ENCODE results near the gene TSC22D2. TPM values are rescaled to one million over a fixed set of nuclear protein-coding genes. Genes with fewer than 3 reads are reported as not detected.

Gene TSC22D2
- total RNA-seq, 1 donor from 2014 or later: 18.1 TPM

DNA sequence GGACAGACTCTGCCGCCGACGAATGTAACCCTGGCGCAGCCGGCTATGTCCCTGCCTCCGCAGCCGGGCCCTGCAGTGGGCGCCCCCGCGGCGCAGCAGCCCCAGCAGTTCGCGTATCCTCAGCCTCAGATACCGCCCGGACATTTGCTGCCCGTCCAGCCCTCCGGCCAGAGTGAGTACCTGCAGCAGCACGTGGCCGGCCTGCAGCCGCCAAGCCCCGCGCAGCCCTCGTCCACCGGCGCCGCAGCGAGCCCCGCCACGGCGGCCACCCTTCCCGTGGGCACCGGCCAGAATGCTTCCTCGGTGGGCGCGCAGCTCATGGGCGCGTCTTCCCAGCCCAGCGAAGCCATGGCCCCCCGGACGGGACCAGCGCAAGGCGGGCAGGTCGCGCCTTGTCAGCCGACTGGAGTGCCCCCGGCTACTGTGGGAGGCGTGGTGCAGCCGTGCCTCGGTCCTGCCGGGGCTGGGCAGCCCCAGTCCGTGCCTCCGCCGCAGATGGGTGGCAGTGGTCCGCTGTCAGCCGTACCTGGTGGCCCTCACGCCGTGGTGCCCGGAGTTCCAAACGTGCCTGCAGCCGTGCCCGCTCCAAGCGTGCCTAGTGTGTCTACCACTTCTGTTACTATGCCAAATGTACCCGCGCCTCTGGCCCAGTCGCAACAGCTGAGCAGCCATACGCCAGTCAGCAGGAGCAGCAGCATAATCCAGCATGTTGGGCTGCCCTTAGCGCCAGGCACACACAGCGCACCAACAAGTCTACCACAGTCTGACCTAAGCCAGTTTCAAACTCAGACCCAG is 2.4 kb downstream of the TSC22D2 start:
- intact Hi-C loops (cut with micrococcal nuclease): loop anchor here (2.0 to 10.0 kb wide), 4 partner anchors 38 to 792 kb away; partner anchors contain the start of gene GPR171

DNA sequence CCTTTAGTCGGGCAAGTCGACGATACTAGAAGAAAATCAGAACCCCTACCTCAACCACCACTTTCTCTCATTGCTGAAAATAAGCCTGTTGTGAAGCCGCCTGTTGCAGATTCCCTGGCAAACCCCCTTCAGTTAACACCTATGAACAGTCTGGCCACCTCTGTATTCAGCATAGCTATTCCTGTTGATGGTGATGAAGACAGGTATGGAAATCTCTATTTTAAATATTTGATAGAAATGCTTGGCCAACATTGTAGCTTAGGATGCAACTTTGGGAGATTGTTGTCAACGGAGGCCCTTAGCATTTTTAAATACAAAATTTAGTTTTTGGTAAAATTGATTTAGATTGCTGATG is 3.0 kb downstream of the TSC22D2 start:
- intact Hi-C loops (cut with micrococcal nuclease): loop anchor here (2.0 to 10.0 kb wide), 4 partner anchors 39 to 792 kb away; partner anchors contain the start of gene GPR171

DNA sequence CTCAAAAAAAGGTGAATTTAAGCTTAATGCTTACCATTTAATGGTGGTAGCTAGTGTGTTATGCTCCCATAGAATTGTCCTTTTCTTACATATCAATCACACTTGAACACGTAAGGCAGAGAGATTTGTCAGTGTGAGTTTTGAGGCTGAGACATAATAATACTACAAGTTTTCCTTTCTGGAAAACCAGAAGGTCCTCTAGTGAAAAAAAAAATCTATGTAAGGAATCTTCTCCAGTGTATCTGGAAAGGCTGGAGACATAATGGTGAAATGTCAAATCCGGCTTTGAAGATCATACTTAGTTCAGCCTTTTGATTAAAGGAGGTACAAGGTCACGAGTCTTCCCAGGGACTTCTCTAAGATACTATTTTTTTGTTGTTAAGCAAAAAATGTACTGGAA is 3.4 kb downstream of the TSC22D2 start:
- intact Hi-C loops (cut with micrococcal nuclease): loop anchor here (2.0 to 10.0 kb wide), 4 partner anchors 39 to 791 kb away; partner anchors contain the start of gene GPR171

DNA sequence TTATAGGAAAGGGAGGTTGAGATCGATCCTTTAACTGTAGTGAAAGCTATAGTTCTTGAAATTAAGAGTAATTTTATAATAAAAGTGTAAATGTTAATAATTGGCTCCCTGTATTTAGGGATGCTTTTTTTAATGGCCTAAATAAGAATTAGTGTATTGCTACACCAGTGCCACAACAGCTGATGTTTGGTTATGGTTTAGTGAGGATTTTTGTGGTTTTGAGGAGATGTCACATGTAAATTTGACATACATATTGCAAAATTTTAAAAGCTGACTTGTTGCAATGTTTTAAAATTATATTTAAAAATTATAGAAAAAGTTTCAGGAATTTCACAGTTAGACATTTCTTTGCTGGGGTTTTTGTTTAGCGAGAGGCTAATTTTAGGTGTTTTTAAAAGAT is 3.9 kb downstream of the TSC22D2 start:
- intact Hi-C loops (cut with micrococcal nuclease): loop anchor here (1.0 to 10.0 kb wide), 6 partner anchors 15 to 791 kb away; partner anchors contain the start of gene GPR171

DNA sequence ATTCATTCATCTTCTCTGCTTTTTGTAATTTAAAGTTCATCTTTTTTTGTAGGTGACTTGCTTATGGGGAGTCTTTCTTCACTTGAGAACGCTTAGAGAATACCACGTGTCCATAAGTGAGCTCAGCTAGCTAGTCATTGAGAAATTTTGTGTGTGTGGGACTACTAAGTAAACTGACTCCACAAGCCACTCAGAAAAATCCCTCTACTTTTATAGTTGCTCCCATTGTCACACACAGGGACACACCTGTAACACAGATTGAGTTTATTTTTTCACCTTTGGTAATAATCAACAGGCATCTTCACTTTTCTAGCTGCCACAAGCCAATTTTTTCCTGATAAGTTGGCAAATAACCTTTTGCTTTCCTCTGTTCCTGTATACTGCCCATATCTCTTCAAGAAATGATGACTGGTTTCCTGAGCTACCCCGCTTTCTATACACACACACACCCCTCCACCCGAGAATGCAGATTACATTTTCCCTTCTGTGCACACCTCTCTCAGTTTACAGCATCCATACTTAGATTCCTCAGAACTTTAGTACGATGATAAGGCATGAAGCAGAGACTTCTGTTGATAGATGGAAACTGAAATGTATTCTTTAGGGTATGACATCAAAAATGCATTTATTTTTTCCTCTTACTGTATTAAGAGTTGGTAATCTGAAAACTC is 4.6 kb downstream of the TSC22D2 start:
- intact Hi-C loops (cut with micrococcal nuclease): loop anchor here (1.0 to 10.0 kb wide), 5 partner anchors 14 to 452 kb away; no protein-coding TSS in a partner anchor

DNA sequence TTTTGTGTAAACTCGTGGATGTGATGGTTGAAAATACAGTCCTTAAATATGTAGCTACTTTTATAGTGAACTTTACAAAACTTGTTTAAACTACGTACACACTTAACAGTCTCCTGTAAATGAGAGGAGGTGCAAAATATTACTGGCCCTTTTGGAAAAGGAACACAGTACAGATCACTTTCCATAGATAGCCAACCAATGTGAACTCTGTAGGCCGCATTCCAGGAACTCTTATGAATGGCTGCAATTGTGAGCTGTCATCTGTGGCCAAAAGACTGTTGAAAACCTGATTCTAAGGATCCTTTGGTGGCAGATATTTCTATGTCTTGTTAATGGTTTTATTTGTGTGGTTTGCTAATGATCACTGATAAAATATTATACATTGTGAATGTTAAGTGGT is 6.2 kb downstream of the TSC22D2 start:
- intact Hi-C loops (cut with micrococcal nuclease): loop anchor here (5.0 to 10.0 kb wide), 3 partner anchors 42 to 451 kb away; no protein-coding TSS in a partner anchor

DNA sequence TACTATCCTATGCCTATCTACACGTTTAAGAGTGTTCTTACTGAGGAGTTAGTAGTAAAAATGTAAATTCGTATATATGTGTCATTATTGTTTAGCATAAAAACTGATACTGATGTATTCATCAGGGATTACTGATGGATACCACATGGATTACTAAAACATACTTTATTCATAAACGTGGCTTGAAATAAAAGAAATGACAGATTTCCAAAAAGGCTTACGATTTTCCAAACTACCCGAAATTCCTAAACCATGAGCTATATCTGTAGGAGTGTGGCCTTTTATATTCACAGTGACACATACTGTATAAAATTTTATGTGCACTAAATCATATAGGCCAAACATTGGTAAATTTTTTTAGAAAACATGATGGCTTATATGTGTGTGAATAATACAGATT is 6.9 kb downstream of the TSC22D2 start:
- intact Hi-C loops (cut with micrococcal nuclease): loop anchor here (5.0 to 10.0 kb wide), 3 partner anchors 43 to 450 kb away; no protein-coding TSS in a partner anchor

DNA sequence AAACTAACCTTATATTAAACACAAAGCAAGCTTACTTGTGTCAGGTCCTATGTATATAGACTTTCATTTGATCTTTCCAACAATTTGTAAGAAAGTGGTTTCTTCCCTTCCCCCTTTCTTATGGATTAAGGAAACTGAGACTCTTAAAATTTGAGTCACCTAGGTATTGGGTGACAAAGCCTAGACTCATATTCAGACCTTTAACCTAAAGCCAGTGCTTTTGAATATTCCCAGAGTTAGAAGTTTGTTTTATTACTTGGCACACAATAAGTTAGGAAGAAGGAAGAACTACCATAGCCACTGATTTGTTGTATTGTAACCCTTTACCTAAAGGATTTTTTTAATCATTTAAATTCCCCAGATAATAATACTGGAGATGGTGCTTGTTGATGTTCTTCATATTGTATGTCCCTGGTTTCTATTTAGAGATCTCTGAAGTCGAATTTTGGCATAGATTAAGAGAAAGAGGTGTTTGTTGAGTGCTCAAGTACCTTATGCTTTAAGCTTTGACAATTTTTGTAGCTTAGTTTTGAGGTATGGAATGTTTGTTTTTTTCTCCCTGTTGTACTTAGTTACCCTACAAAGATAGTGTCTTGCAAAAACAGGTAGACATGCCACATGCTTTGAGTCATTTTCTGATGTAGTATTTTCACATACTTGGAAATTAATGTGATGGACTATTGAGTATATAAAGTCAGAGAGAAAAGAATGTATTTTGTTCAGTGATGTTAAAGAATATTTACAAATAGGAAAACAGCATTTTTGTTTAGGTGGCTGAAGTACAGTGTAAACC is 11.2 kb downstream of the TSC22D2 start:
- intact Hi-C loops (cut with micrococcal nuclease): loop anchor here (10.0 kb wide), 1 partner anchor 446 kb away; no protein-coding TSS in a partner anchor

DNA sequence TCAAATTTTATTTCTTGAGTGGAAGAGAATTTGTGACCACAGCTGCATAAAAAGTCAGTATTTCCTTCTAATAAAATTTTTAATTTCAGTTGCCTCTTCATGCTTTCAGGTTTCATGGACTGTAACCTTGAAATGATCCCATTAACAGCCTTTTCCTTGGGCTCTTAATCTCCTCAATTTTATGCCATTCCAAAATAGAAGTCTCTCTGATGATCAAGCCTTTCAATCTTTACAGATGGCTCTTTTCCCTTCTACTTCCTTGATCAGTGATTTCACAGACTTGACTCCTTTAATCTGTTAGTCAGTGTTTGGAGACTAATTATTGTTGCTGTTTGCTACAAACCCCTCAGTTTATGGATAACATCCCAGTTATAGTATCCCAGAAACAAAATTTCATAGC is 11.9 kb downstream of the TSC22D2 start:
- intact Hi-C loops (cut with micrococcal nuclease): loop anchor here (10.0 kb wide), 1 partner anchor 445 kb away; no protein-coding TSS in a partner anchor

DNA sequence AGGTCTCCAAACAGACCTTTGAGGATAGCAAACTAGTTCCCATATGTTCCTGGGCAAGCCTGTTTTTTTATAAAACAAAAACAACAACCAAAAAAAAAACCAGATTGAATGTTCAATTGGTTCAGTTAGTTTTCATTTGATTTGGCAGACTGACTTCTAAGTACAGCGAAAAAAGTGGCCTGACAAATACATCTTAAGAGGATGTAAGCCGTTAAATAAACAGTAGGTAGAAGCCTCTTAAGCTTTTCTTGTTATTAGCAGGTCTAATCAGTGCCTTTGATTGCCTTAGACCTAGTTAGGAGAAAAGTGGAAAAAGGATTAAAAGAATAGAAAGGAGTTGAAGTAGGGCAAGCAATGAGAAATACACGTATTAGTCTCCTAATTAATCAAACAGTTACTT is 13.2 kb downstream of the TSC22D2 start:
- intact Hi-C loops (cut with micrococcal nuclease): no loop called here

DNA sequence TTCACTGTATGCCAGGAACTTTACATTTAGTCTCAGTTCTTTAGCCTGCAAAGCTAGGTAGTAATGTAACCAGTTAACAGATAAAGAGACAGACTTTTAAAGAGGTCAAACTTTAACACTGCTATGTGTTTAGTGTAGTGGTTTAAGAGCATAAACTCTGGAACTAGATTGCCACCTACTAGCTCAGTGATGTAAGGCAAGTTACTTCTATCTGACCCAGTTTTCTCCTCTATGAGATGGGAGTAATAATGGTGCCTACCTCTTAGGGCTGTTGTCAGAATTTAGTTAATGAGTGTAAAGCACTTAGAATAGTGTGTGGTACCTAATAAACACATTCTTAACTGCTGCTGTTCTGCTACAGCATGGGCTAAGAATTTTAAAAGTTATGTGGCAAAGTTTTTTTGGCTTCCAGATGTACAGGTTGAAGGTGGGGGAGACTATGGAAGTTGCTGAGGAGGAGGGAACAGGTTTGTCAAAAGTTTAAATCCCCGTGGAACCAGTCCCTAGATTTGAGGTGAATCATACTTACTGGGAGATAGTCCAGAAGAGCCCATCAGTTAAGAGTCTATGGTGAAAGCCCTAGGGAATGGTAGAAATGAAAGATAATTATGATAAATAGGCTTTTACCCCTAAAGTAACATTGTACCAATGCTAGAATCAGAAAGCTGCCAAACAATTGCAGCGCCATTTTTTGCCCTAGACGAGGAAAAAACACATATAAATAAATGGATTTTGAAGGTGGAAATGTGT is 13.9 kb downstream of the TSC22D2 start:
- intact Hi-C loops (cut with micrococcal nuclease): no loop called here

DNA sequence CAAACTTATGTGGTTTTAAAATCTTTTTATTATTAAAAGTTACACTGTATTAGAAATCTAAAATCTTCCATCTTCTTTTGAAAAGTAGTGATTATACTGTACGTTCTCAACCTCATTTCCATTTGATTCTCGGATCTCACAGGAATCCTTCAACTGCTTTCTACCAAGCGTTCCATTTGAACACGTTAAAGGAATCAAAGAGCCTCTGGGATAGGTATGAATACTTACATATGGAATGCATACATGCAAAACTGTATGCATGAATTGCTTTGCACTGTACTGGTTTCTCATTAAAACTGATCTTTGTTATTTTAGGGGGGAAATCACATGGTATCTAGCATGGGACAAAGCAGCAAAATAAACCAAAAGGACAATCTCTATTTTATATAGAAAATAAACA is 14.8 kb downstream of the TSC22D2 start:
- intact Hi-C loops (cut with micrococcal nuclease): no loop called here

DNA sequence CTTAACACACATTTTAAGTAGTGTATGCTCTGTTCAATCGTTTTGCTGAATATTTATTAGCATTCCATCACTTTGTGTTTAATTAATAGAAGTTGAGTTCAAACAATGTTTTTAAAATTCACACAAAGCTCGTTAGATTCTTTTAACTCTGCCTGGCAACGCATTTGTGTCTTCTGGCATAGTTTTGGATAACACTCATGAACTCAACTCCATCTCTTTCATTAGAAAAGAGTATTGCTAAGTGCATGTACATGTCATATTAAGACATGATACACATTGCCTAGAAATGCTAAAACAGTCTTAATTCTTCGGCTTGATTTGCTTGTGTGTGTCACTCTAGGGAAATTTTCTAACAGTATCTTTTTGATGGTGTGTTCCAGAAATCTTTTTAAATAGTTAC is 15.7 kb downstream of the TSC22D2 start:
- intact Hi-C loops (cut with micrococcal nuclease): no loop called here

DNA sequence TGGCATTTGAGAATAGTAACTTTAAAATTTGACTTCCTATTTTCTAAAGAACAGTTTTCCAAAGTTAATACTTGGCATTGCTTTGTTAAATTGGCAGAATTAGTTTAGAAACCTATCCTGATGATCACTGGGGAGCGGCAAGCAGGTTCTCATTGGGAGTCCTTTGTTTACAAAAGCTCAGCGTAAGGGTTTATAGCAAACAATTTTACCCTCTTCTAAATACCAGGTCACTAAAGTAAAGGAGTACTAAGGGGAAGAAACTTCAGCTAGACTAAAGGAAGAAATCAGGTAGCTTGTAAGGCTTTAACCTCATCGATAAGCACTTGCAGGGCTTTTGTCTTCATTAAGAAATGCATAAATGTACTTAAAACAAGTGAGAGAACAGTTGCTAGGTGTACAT is 18.2 kb downstream of the TSC22D2 start:
- intact Hi-C loops (cut with micrococcal nuclease): loop anchor here (2.0 kb wide), 1 partner anchor 13 kb away; no protein-coding TSS in a partner anchor

DNA sequence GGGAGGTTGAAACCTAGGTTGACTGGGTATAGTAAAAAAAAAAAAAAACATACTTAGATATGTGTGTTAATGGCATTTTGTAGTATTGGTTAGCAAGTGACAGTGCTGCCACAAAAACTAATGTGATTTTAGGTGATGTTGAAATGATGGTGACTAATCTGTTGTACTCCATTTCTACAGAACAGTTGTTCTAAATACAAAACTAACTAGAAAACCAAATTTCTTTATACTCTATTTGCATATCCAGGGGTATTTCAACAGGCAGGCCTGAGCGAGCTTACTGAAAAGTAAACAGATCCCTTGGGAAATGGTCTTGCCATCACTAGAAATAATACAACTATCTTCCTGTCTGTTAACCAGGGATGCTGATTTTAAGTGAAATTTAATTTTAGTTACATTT is 20.5 kb downstream of the TSC22D2 start:
- intact Hi-C loops (cut with micrococcal nuclease): no loop called here

DNA sequence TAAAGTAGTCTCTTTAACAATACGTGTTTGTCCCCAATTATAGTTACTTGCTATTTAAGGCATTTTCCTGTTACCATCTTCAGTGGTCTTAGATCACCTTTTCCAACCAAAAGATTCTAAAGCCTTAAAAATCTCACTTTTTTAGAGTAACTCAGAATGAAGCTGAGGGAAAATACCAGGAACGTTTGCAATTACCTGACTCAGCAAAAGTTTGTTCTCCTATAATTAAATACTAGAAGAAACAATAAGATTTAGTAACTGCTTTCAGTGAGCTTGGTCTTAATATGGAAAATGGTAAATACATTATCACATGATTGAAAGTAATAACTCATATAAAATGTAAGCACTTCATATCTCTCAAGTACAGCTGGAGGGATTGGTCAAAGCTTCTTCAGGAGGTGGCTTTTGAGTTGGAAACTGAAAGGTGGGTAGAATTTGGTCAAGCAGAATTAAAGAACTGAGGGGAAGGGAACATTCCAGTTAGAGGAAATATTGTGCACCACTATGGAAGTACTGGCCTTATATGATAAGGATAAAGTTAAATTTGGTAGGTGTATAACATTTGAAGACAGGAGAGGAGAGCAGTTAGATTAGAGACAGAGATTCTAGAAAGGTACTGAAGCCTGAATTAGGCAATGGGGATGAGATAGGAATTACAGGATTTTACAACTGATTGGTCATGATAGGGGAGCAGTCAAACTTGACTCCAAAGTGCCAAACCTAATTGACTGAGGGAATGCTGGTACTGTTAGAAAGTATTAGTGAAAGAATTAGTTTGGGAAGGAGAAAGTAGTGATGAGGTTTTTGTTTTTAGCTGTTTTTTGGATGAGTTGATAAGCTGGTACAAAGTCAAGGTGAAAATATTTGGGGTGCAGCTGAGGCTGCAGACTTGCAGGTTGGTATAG is 21.9 kb downstream of the TSC22D2 start:
- intact Hi-C loops (cut with micrococcal nuclease): no loop called here

DNA sequence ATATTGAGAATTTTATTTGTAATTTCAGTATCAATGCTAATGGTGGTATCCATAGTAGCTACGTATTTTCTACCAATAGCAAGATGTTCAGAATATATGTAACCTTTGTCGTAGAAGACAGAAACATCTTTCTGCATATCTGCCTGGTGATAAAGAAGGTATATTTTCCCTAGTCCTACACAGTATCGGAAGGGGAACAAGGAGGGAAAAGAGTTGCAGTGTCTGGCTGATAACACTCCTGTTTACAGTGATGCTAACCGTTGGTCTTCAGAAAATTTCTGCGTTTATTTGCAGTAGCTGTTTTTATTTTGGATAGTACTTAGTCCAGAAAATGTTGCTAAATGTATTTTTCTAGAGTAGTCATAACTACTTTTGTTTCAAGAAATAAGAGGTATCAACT is 25.2 kb downstream of the TSC22D2 start:
- intact Hi-C loops (cut with micrococcal nuclease): no loop called here

DNA sequence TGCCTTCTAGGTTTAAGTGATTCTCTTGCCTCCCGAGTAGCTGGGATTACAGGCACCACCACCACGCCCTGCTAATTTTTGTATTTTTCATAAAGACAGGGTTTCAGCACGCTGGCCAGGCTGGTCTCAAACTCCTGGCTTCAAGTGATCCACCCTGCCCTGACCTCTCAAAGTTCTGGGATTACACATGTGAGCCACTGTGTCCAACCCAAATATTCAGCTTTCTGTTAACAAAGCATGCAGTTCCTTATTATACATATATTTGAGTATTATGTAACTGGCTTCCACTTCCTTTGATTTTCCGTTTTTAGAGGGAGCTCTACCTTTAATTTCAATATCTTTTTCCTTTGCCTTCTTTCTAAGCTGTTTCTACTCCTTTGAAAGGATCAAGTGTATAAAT is 26.1 kb downstream of the TSC22D2 start:
- intact Hi-C loops (cut with micrococcal nuclease): no loop called here

DNA sequence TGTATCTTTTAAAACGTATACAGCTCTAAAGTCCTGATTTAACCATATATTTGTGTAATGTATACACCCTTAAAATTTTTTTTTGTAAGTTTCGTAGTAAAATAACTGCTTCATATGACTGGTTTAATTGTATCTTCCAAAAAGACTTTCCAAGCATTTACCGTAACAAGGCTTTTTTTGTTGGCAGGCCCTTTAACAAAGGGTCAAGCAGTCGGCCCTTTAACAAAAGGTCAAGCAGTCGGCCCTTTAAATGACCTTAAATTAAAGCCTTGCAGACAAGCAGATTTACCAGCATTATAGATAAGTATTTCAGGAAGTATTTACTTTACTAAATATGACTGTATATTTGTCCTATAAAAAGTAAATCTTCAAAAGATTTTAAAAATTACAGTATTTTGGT is 28.1 kb downstream of the TSC22D2 start:
- intact Hi-C loops (cut with micrococcal nuclease): no loop called here

DNA sequence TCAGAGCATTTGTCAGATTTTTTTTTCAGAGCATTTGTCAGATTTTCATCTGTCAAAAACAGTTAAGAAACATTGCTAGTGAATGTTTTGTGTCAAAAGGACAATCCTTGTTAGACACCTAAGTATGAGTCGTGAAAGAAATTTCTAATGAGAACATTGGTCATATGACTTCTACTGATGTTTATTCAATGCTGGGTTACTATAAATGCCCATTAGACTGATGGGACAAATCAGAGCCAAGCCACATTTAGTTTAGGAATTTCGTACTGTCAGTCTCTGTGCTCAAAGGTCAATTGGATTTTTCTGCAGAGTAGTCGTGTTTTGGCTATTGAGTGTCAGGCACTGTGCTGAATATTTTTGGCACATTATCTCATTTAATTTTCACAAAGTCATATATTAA is 31.6 kb downstream of the TSC22D2 start:
- intact Hi-C loops (cut with micrococcal nuclease): no loop called here

All from T-helper 1 cell treated with Interleukin-12 subunit alpha and Interleukin-12 subunit beta and Interleukin-4 antibody, amounts not matched to agents 30 ng/mL and 1 ng/mL, for 36 hours (primary cell).